GM12892 (cell line): ENCODE measurements around the gene PRELP.

Experiments used
- POLR2A ChIP-seq: IDR thresholded peaks from 2 replicates; pipeline ENCODE4 v1.6.1; 2011; ENCODE audit warnings: low read depth, low read length, control low read depth
- POLR2AphosphoS5 ChIP-seq: IDR thresholded peaks from 2 replicates; pipeline ENCODE4 v1.6.1; 2011; ENCODE audit warnings: low read depth, low read length, control low read depth
- TAF1 ChIP-seq: IDR thresholded peaks from 2 replicates; pipeline ENCODE4 v1.6.1; 2011; ENCODE audit warnings: low read depth, mild to moderate bottlenecking, control low read depth, low read length, borderline replicate concordance

GRCh38 chr1:203537806-203538464 lies 62.3 kb downstream of the PRELP start:
- TF ChIP-seq POLR2A (no peak), POLR2AphosphoS5 (no peak), TAF1 (no peak)
